ENCODE results near the gene RBM43.

Gene RBM43

GRCh38 chr2:151206446-151206968 is 55.2 kb downstream of the RBM43 start:
- DNase-seq, result no peak

GRCh38 chr2:151205571-151205970 is 56.1 kb downstream of the RBM43 start:
- no peak for DNase-seq

GRCh38 chr2:151204756-151205155 is 56.9 kb downstream of the RBM43 start:
- DNase-seq, result no peak

- DNase-seq, result no peak
These were observed 60.8 kb downstream of the RBM43 start for GRCh38 chr2:151200844-151201243.

GRCh38 chr2:151200277-151200676 is 61.4 kb downstream of the RBM43 start:
- DNase-seq, result no peak

GRCh38 chr2:151198645-151199044 is 63.0 kb downstream of the RBM43 start:
- no peak for DNase-seq
